ENCODE measurements around the gene STARD7. TPM values are rescaled to one million over a fixed set of nuclear protein-coding genes. Genes with fewer than 3 reads are reported as not detected.
A peak's percentile ranks its signal among the peaks of the same experiment; 100 is the strongest.

The STARD7 gene
- total RNA-seq, 4 donors from 2014 or later = 69.4 to 92.4 (median 76.8) TPM

- H3K4me3 ChIP-seq = no peak within 1 kb of the TSS
- WGBS = 17% methylated on average over 15 of the region's 17 CpGs
- no peak for DNase-seq (ENCODE audit: low spot score in 2 of 2)
- H3K36me3 ChIP-seq = no peaks in the 10 kb centered on the region
- H3K27me3 ChIP-seq = no peaks in the 10 kb centered on the region
- no peak within 1 kb of the TSS for H3K27ac ChIP-seq
- TF ChIP-seq POLR2AphosphoS5 (IDR thresholded peaks at IDR 0.05) (no peak), CTCF (IDR thresholded peaks at IDR 0.05) (peak in 1 of 2 donors; percentile 22)
- peaks cover 17% of the 10 kb centered on the region for H3K4me1 ChIP-seq
- H3K9me3 ChIP-seq = no peaks in the 10 kb centered on the region
Measured at GRCh38 chr2:96138179-96139145, 70.2 kb downstream of the STARD7 start, which contains the start of gene ASTL. Gene ASTL, minus strand, starts transcription at chr2:96138502. Its CDS starts 66 bp downstream, at chr2:96138436.

DNA sequence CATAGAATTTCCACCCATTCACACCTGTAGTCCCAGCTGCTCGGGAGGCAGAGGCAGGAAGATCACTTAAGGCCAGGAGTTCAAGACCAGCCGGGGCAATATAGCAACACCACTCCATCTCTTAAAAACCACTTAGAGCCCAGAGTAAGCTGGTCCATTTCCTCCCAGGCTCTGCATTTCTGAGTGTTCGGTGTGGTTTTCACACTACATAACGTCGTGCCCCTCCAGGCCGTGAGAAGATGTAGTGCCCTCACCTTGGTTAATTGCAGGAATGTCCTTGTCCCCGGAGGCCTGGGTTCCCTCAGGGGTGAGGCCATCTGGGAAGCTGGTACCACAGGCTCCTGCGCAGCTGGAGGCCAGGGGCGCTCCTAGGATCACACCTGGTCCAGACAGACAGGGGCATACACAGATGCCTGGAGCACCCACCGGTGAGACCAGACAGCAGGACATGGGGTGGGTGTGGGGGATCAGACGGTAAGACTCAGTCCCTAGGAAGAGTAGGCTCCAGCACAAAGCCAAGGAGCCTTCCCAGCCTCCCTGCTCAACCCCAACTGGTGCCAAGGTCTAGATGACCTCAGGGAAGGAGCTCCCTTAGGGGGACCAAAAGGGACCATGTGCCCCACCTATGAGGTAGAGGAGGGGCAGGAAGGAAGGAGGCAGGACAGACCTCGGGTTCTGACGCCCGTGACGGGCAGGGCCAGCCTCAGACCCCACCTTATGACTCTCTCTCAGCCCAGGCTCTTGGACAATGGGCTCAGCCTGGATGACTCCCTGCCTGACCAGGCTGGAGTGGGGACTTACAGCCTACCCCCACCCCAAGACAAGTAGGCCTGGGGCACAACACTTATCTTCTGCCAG lies 71.1 kb downstream of the STARD7 start:
- TF ChIP-seq EP300 (IDR thresholded peaks at IDR 0.05) (no peak), POLR2A (IDR thresholded peaks at IDR 0.05) (no peak), POLR2AphosphoS5 (IDR thresholded peaks at IDR 0.05) (no peak), CTCF (IDR thresholded peaks at IDR 0.05) (no peak)
- H3K27ac ChIP-seq = no peak overlapping the region
- H3K9me3 ChIP-seq = no peaks in the 10 kb centered on the region
- 77% methylated on average over 9 of the region's 15 CpGs for WGBS
- H3K4me1 ChIP-seq = peaks cover 14% of the 10 kb centered on the region
- H3K36me3 ChIP-seq = no peaks in the 10 kb centered on the region
- no peaks in the 10 kb centered on the region for H3K27me3 ChIP-seq
- no peak for DNase-seq (ENCODE audit: low spot score in 2 of 2)
- no peak overlapping the region for H3K4me3 ChIP-seq

DNA sequence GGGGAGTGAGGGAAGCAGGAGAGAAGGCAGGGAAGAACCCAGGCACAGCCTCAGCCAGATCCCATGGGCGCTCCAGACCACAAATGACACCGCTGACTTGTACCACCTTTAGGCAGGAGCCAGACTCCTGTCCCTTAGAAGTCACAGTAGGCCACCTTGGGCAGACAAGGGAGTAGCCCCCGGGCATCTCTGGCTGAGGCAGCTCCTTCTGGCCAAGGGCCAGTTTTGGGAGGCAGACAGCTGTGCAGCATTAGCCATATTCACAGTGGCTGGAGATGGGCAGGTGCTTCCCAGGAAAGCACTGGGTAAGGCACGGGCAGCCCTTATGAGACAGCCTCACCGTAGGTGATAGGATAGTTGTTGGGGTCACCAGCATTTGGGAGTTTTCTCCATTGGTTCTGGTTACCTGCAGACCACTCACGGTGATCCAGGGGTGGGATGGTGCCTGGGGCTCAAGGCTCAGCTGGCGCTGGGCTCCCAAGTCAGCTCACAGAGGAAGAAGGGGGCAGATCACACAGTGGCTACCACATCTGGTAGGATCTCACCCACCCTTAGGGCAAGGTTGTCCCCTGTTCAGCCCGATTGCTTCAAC lies 72.4 kb downstream of the STARD7 start:
- no peak for DNase-seq (ENCODE audit: low spot score in 2 of 2)
- Histone ChIP-seq H3K9me3 (no peaks in the 10 kb centered on the region), H3K4me3 (no peak overlapping the region), H3K4me1 (peaks cover 14% of the 10 kb centered on the region), H3K27me3 (no peaks in the 10 kb centered on the region), H3K27ac (no peak overlapping the region), H3K36me3 (no peaks in the 10 kb centered on the region)
- 72% methylated on average over 6 of the region's 8 CpGs for WGBS
- TF ChIP-seq POLR2AphosphoS5 (IDR thresholded peaks at IDR 0.05) (no peak), CTCF (IDR thresholded peaks at IDR 0.05) (no peak), POLR2A (IDR thresholded peaks at IDR 0.05) (no peak), EP300 (IDR thresholded peaks at IDR 0.05) (no peak)

GRCh38 chr2:96135621-96136020 lies 73.0 kb downstream of the STARD7 start:
- 75% methylated on average over 5 of the region's 5 CpGs for WGBS
- no peak for DNase-seq (ENCODE audit: low spot score in 2 of 2)
- Histone ChIP-seq H3K4me3 (no peak overlapping the region), H3K4me1 (peaks cover 14% of the 10 kb centered on the region), H3K27ac (no peak overlapping the region), H3K36me3 (no peaks in the 10 kb centered on the region), H3K27me3 (no peaks in the 10 kb centered on the region), H3K9me3 (no peaks in the 10 kb centered on the region)
- TF ChIP-seq POLR2AphosphoS5 (IDR thresholded peaks at IDR 0.05) = no peak
- no peak for TF ChIP-seq CTCF (IDR thresholded peaks at IDR 0.05)
- TF ChIP-seq EP300 (IDR thresholded peaks at IDR 0.05) = no peak
- no peak for TF ChIP-seq POLR2A (IDR thresholded peaks at IDR 0.05)
